Mesendoderm (in vitro differentiated cells): ENCODE measurements around the gene ZNF207. TPM values are rescaled to one million over a fixed set of nuclear protein-coding genes. Genes with fewer than 3 reads are reported as not detected.
A peak's percentile ranks its signal among the peaks of the same experiment; 100 is the strongest.

Experiments used
- DNase-seq: peaks from one replicate; pipeline ENCODE4 v3.0.0; 2013
- H2AK5ac ChIP-seq: 2 replicates; pipeline ENCODE4 v1.6.1; 2013; ENCODE audit warnings: low read length, inconsistent platforms
- H2BK120ac ChIP-seq: 2 replicates; pipeline ENCODE4 v1.6.1; 2013; ENCODE audit warnings: low read depth, mild to moderate bottlenecking, low read length, moderate library complexity, mixed read lengths
- H2BK15ac ChIP-seq: replicated peaks from 2 replicates; pipeline ENCODE4 v1.6.1; 2013; ENCODE audit warnings: low read depth, mild to moderate bottlenecking, moderate library complexity
- H2BK5ac ChIP-seq: 2 replicates; pipeline ENCODE4 v1.6.1; 2013; ENCODE audit warnings: low read length, inconsistent platforms
- H3K18ac ChIP-seq: 2 replicates; pipeline ENCODE4 v1.6.1; 2013; ENCODE audit warnings: mild to moderate bottlenecking, low read length, mixed read lengths
- H3K23ac ChIP-seq: one replicate; pipeline ENCODE4 v1.6.1; 2013; ENCODE audit warnings: low read length
- H3K27ac ChIP-seq: 2 replicates; pipeline ENCODE4 v1.5.1; 2013; ENCODE audit warnings: low read depth, mild to moderate bottlenecking, inconsistent platforms, low read length, moderate library complexity
- H3K27me3 ChIP-seq: 2 replicates; pipeline ENCODE4 v1.6.1; 2013; ENCODE audit warnings: low read length, control low read depth, mild to moderate bottlenecking, inconsistent platforms; ENCODE audit not compliant: insufficient read depth, poor library complexity
- H3K36me3 ChIP-seq: 2 replicates; pipeline ENCODE4 v1.6.1; 2013; ENCODE audit warnings: low read length, inconsistent platforms; ENCODE audit not compliant: control insufficient read depth, insufficient read depth
- H3K4ac ChIP-seq: one replicate; pipeline ENCODE4 v1.6.1; 2013; ENCODE audit warnings: low read depth, mild to moderate bottlenecking, low read length, moderate library complexity
- H3K4me1 ChIP-seq: 2 replicates; pipeline ENCODE4 v1.6.1; 2013; ENCODE audit warnings: low read depth, low read length, inconsistent platforms; ENCODE audit not compliant: control insufficient read depth
- H3K4me2 ChIP-seq: 2 replicates; pipeline ENCODE4 v1.6.1; 2013; ENCODE audit warnings: low read length
- H3K4me3 ChIP-seq: 2 replicates; pipeline ENCODE4 v1.5.1; 2013; ENCODE audit warnings: mild to moderate bottlenecking, low read length
- H3K56ac ChIP-seq: one replicate; pipeline ENCODE4 v1.6.1; 2013; ENCODE audit warnings: low read length
- H3K79me1 ChIP-seq: 2 replicates; pipeline ENCODE4 v1.6.1; 2013; ENCODE audit warnings: low read length, inconsistent platforms
- H3K79me2 ChIP-seq: 2 replicates; pipeline ENCODE4 v1.6.1; 2013; ENCODE audit warnings: mild to moderate bottlenecking, low read length; ENCODE audit not compliant: control insufficient read depth, insufficient read depth
- H3K9ac ChIP-seq: 2 replicates; pipeline ENCODE4 v1.6.1; 2013; ENCODE audit warnings: low read length, inconsistent platforms
- H4K5ac ChIP-seq: one replicate; pipeline ENCODE4 v1.6.1; 2013; ENCODE audit warnings: low read length
- H4K8ac ChIP-seq: one replicate; pipeline ENCODE4 v1.6.1; 2013; ENCODE audit warnings: low read depth, mild to moderate bottlenecking, control low read depth, low read length, moderate library complexity
- WGBS: extraction: QIAGEN DNeasy Blood & Tissue Kit; methylation state at CpG from one replicate; pipeline ENCODE4 v1.1.7; 2013; ENCODE audit warnings: low lambda C conversion rate, missing lambda C conversion rate; ENCODE audit not compliant: insufficient coverage; ENCODE audit errors: extremely low coverage; 5-methylcytosine and 5-hydroxymethylcytosine counted together
- polyA plus RNA-seq, 2 experiments: library from polyadenylated mRNA; stranded (reverse); fragments of 200-250 nt; gene quantifications; one replicate each; pipeline ENCODE4 v1.2.3, GENCODE V29; 2013

The ZNF207 gene
- polyA plus RNA-seq (2013, experiment 1 of 2) = 270 TPM
- polyA plus RNA-seq (2013, experiment 2 of 2) = 263 TPM

DNA sequence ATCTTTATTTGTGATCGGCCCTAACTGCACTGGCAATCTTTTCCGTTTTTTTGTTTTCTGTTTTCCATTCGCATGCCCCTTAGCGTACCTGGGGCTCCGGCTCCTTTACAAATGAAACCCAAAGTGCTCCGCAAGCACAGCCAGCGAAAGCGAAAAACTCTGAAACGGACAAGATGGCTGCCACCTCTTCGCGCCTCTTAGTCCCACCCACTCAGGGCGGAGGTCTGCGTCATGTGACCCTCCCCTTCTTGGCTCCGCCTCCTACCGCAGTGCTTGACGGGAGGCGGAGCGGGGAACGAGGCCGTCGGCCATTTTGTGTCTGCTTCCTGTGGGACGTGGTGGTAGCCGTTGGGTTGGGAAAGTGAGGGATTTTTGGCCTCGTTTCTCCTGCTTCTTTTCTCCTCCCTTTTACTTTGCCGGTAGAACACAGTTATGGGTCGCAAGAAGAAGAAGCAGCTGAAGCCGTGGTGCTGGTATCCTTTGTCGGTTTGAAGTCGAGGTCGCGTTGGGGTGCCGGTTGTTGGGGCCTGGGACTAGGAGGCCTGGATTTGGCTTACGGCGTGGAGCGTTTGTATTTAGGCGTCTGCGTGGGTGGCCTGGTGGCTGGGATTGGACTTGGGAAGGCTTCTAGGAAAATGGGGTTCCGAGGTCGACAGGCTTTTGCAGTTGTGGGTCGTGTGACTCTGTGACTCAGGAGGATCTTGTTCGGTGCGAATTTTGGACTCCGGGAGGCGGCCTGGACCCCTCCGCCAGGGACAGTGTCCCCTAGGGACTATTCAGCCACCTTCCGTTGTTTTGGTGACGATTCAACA is at the start of gene ZNF207:
Gene ZNF207, plus strand, starts transcription at position 304 of the 812 bp plus-strand sequence. Its CDS starts 129 bp downstream, at position 433.
- Histone ChIP-seq H3K4me3 (peak within 1 kb of the TSS; percentile 100), H3K56ac (peak within 1 kb of the TSS; percentile 100), H2AK5ac (peak within 1 kb of the TSS; percentile 100), H3K4me1 (no peaks in the 10 kb centered on the region), H2BK5ac (peak within 1 kb of the TSS; percentile 96), H3K18ac (peak within 1 kb of the TSS; percentile 94), H2BK15ac (no peak within 1 kb of the TSS), H3K27ac (peak within 1 kb of the TSS; percentile 81), H3K4me2 (peak within 1 kb of the TSS; percentile 14), H4K5ac (peak within 1 kb of the TSS; percentile 90), H3K79me2 (peaks cover 46% of the 10 kb centered on the region), H4K8ac (peak within 1 kb of the TSS; percentile 83), H3K4ac (peak within 1 kb of the TSS; percentile 98), H3K79me1 (peaks cover 1% of the 10 kb centered on the region), H2BK120ac (peak within 1 kb of the TSS; percentile 34), H3K27me3 (no peaks in the 10 kb centered on the region), H3K23ac (no peak within 1 kb of the TSS), H3K9ac (peak within 1 kb of the TSS; percentile 100), H3K36me3 (no peaks in the 10 kb centered on the region)
- DNase-seq = peak; percentile 98
- WGBS = no CpG with 5 or more reads among the region's 47 CpGs

DNA sequence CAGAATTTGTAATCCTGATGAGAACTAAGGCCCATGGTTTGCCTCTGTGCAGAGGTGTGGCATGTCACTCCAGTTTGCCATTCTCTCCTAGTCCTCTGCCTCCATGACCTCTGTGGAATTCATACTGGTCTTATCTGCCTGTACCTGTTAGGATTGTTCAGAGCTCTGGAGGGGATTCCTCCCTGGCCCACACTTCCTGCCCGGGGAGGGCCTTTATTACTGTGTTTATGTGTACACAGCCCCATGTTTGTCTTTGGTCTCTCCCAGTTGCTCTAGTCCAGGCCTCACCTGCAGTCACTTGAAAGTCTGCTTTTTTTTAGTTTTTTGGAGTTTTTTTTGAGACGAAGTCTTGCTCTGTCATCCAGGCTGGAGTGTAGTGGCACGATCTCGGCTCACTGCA is 47.9 kb upstream of the ZNF207 start:
- peaks cover 13% of the 10 kb centered on the region for H3K4me1 ChIP-seq
- H3K4me3 ChIP-seq = no peak overlapping the region
- no peak overlapping the region for H2BK15ac ChIP-seq
- H3K56ac ChIP-seq = no peak overlapping the region
- no peak overlapping the region for H3K4me2 ChIP-seq
- no CpG with 5 or more reads among the region's 4 CpGs for WGBS
- no peak overlapping the region for H3K9ac ChIP-seq
- no peaks in the 10 kb centered on the region for H3K79me1 ChIP-seq
- no peak overlapping the region for H3K27ac ChIP-seq
- no peak overlapping the region for H3K23ac ChIP-seq
- H2BK5ac ChIP-seq = no peak overlapping the region
- H2BK120ac ChIP-seq = no peak overlapping the region
- H3K4ac ChIP-seq = no peak overlapping the region
- no peaks in the 10 kb centered on the region for H3K27me3 ChIP-seq
- H4K5ac ChIP-seq = no peak overlapping the region
- no peaks in the 10 kb centered on the region for H3K36me3 ChIP-seq
- no peaks in the 10 kb centered on the region for H3K79me2 ChIP-seq
- no peak overlapping the region for H4K8ac ChIP-seq
- no peak overlapping the region for H2AK5ac ChIP-seq
- no peak for DNase-seq
- no peak overlapping the region for H3K18ac ChIP-seq

- Histone ChIP-seq H3K9ac (peak overlapping the region; percentile 19), H2BK5ac (no peak overlapping the region), H3K18ac (no peak overlapping the region), H3K27me3 (no peaks in the 10 kb centered on the region), H3K4ac (no peak overlapping the region), H2BK15ac (no peak overlapping the region), H3K56ac (peak overlapping the region; percentile 2), H2BK120ac (no peak overlapping the region), H2AK5ac (no peak overlapping the region), H3K23ac (no peak overlapping the region), H3K4me2 (no peak overlapping the region), H3K79me2 (no peaks in the 10 kb centered on the region), H4K5ac (no peak overlapping the region), H4K8ac (no peak overlapping the region), H3K36me3 (no peaks in the 10 kb centered on the region), H3K4me1 (peaks cover 13% of the 10 kb centered on the region), H3K79me1 (no peaks in the 10 kb centered on the region), H3K27ac (no peak overlapping the region), H3K4me3 (no peak overlapping the region)
- DNase-seq = peak; percentile 78
- WGBS = no CpG with 5 or more reads among the region's 10 CpGs
Measured at GRCh38 chr17:32302860-32303649, 46.9 kb upstream of the ZNF207 start.

DNA sequence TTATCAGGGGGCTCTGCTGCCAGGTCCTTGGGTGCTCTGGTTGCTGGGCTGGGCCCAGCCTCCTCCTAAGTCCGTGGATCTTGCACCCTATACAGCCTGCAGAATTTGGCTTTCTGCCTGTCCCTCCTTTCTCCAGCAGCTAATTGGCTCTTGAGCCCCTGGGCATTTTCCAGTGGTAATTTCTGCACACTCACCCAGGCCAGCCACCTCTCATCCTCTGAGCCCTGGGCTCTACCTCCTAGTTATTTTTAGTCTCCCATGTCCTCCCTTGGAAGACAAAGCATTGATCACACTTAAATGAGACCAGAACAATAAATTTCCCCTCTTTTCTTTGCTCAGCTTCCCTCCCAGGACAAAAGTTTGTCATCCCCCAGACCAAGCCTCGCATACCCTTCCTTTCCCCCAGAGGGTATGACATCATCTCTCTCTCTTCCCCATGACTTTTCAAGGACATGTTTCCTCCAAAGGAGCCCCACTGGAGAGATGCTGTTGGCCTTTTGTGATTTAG is 46.1 kb upstream of the ZNF207 start:
- Histone ChIP-seq H3K23ac (no peak overlapping the region), H2AK5ac (peak overlapping the region; percentile 40), H3K79me2 (no peaks in the 10 kb centered on the region), H3K4me2 (no peak overlapping the region), H3K27me3 (no peaks in the 10 kb centered on the region), H3K79me1 (no peaks in the 10 kb centered on the region), H2BK120ac (no peak overlapping the region), H3K27ac (peak overlapping the region; percentile 25), H3K36me3 (no peaks in the 10 kb centered on the region), H3K56ac (peak overlapping the region; percentile 63), H3K4ac (no peak overlapping the region), H3K18ac (peak overlapping the region; percentile 4), H3K9ac (no peak overlapping the region), H4K5ac (no peak overlapping the region), H3K4me1 (peaks cover 13% of the 10 kb centered on the region), H2BK5ac (no peak overlapping the region), H2BK15ac (no peak overlapping the region), H4K8ac (no peak overlapping the region), H3K4me3 (no peak overlapping the region)
- peak; percentile 51 for DNase-seq
- no CpG with 5 or more reads among the region's 2 CpGs for WGBS

DNA sequence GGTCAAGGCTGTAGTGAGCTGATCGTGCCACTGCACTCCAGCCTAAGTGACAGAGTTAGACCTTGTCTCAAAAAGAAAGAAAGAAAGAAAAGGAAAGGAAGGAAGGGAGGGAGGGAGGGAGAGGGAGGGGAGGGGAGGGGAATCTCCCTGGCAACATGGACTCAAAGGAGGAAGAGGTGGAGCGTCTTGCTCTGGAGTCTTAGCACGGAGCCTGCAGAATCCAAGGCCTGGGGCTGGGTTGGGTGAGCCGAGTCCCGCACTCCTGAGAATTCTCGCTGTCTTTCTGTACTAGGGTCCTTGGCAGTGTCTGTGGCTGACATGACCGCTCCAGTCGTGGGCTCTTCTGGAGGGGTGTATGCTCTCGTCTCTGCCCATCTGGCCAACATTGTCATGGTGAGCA is 44.9 kb upstream of the ZNF207 start:
- Histone ChIP-seq H4K5ac (no peak overlapping the region), H3K56ac (no peak overlapping the region), H3K4me2 (no peak overlapping the region), H3K36me3 (no peaks in the 10 kb centered on the region), H3K18ac (no peak overlapping the region), H3K79me2 (no peaks in the 10 kb centered on the region), H2BK5ac (no peak overlapping the region), H4K8ac (no peak overlapping the region), H3K23ac (no peak overlapping the region), H2BK15ac (no peak overlapping the region), H2BK120ac (no peak overlapping the region), H2AK5ac (no peak overlapping the region), H3K27me3 (no peaks in the 10 kb centered on the region), H3K9ac (no peak overlapping the region), H3K4me1 (peaks cover 13% of the 10 kb centered on the region), H3K4ac (no peak overlapping the region), H3K79me1 (no peaks in the 10 kb centered on the region), H3K27ac (no peak overlapping the region), H3K4me3 (no peak overlapping the region)
- no CpG with 5 or more reads among the region's 9 CpGs for WGBS
- no peak for DNase-seq
